Gastroesophageal sphincter (tissue), 2 donors: Measurements from ENCODE around the gene FAM229A.
"Not testable (repeated sequence)": the region's sequence is repeated elsewhere in the genome, so short reads cannot be mapped to it uniquely, and the experiment has no call there.

Experiments
- EP300 ChIP-seq: sonication (generic); formaldehyde crosslinking; IDR thresholded peaks from one replicate; pipeline ENCODE4 v1.6.1; 2017; ENCODE audit warnings: antibody characterized with exemption, mild to moderate bottlenecking
- POLR2A ChIP-seq, 2 donors: fragments of 450-650 bp; IDR thresholded peaks; one replicate each; pipeline ENCODE4 v1.6.1; 2017; ENCODE audit warnings: antibody characterized with exemption in 2 of 2, mild to moderate bottlenecking in 2 of 2, moderate library complexity in 1 of 2

DNA sequence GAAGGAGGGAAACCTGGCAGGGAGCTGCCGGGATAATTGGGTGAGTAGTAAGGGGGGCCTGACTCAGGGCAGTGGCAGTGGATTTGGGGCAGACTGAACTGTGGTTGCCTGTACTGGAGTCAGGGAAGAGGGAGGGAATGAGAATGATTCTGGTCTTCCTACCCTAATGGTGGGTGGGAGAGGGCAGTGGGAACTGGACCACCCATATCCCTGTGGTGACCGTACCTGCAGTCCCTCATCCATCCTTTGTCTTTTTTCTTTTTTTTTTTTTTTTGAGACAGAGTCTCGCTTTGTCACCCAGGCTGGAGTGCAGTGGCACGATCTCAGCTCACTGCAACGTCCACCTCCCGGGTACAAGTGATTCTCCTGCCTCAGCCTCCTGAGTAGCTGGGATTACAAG is 6.5 kb downstream of the FAM229A start:
- TF ChIP-seq POLR2A (IDR thresholded peaks at IDR 0.05); EP300: not testable (repeated sequence)
